ENCODE results near the gene EHF. TPM values are rescaled to one million over a fixed set of nuclear protein-coding genes. Genes with fewer than 3 reads are reported as not detected.

EHF gene
- polyA plus RNA-seq (2012; rRNA removed) = not detected in 2 replicates
- not detected in 2 replicates for polyA plus RNA-seq (2012; cell fraction: cytosol; rRNA removed)
- polyA plus RNA-seq (2012; cell fraction: nucleus; rRNA removed) = not detected in 2 replicates

DNA sequence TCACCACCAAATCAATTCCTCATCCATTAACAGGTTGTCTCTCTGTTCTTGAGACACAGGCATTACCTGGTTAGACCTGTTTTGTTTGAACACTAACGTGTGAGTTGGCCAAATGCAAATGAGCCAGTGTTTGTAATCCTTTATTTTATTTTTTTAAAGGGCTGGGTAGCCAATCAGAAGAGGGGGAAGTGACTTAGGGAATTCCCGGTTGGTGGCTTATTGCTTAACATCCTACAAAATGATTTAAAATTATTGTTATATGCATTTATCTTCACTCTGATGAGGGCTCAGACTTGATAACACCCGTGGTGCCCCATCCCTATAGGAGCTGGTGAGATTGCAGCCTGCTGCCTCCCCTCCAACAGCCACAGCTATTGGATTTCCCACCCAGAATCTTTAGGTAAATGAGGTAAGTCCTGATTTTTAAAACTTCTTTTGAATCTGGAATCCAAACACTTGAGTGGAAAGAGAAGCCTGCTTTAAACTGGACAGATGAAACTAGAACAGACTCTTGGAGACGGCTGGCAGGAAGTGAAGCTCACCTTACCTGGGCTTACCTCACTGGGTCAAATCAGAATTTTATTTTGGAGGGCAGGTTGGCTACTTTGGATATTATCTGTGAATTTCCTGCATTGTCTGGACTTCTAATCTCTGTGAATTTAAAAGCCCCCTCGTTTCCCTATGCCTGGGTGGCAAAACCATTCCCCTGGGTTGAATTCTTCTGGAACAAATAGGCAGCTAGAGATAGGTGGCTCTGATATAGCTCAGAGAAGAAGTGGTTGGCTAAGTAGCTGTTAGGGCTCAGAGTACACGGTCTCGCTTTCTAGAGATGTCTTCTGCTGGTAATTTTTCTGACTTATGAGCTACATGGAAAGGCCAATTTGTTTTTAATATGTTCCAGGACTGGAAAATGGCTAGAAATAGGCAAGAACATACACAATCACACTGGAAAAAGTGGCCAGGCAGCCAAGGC lies at the start of gene EHF:
Gene EHF (plus strand): TSS at position 274 of the 973 bp plus-strand sequence. CDS start 21,538 bp downstream, outside the sequence.
- Histone ChIP-seq H3K4me2 (no peak within 1 kb of the TSS), H3K4me1 (ENCODE audit: control insufficient read depth in 1 of 2, insufficient read depth in 2 of 2, low read depth in 1 of 2, low read length in 1 of 2) (peaks cover 0 to 7% of the 10 kb centered on the region in 2 experiments; a peak in 1 of 4 replicates), H3K36me3 (replicated peaks in 1 of 2; ENCODE audit: control insufficient read depth in 1 of 2, insufficient read depth in 2 of 2, low read length in 1 of 2) (no peaks in the 10 kb centered on the region), H3K27ac (ENCODE audit: low read depth in 2 of 2, low read length in 1 of 2) (no peak within 1 kb of the TSS), H2AFZ (ENCODE audit: low read depth) (no peak within 1 kb of the TSS), H3K9me2 (no peaks in the 10 kb centered on the region), H4K20me1 (ENCODE audit: insufficient read depth) (no peaks in the 10 kb centered on the region), H3K9ac (no peak within 1 kb of the TSS), H3K27me3 (ENCODE audit: insufficient read depth) (peaks cover 5% of the 10 kb centered on the region; the same call in 1 of the 2 replicates), H3F3A (replicated peaks; ENCODE audit: insufficient read depth) (no peaks in the 10 kb centered on the region), H3K4me3 (ENCODE audit: low read depth in 2 of 2, low read length in 1 of 2) (no peak within 1 kb of the TSS), H3K79me2 (ENCODE audit: insufficient read depth) (no peaks in the 10 kb centered on the region), H3K9me3 (no peaks in the 10 kb centered on the region)
- POLR2A ChIA-PET = no interaction called here
- 49% methylated on average over 7 of the region's 7 CpGs for WGBS (ENCODE audit: low lambda C conversion rate)
- CTCF ChIA-PET = interaction anchor here (1.5 kb wide), 1 partner anchor 35 kb away, joined by 5 read pairs; no protein-coding TSS in a partner anchor
- no peak for DNase-seq
- TF ChIP-seq TAF1 (IDR thresholded peaks at IDR 0.05; ENCODE audit: borderline replicate concordance, low read depth, low read length) = no peak
- no peak for TF ChIP-seq RCOR1 (IDR thresholded peaks at IDR 0.05; ENCODE audit: low read length)
- no peak for TF ChIP-seq FOSL2 (IDR thresholded peaks at IDR 0.05; ENCODE audit: borderline replicate concordance, low read depth)
- no peak for TF ChIP-seq EZH2phosphoT487 (IDR thresholded peaks at IDR 0.05; ENCODE audit: borderline replicate concordance, low read depth)

GRCh38 chr11:34573537-34573936 lies 47.4 kb upstream of the EHF start:
- H3K4me3 ChIP-seq (ENCODE audit: low read depth in 2 of 2, low read length in 1 of 2) = no peak overlapping the region
- H3K9me2 ChIP-seq = no peaks in the 10 kb centered on the region
- H3K27ac ChIP-seq (ENCODE audit: low read depth in 2 of 2, low read length in 1 of 2) = no peak overlapping the region
- no peak overlapping the region for H3K4me2 ChIP-seq
- DNase-seq = no peak
- H3K9ac ChIP-seq = no peak overlapping the region
- H3F3A ChIP-seq (replicated peaks; ENCODE audit: insufficient read depth) = no peaks in the 10 kb centered on the region
- H3K27me3 ChIP-seq (ENCODE audit: insufficient read depth) = peaks cover 38% of the 10 kb centered on the region; the same call in 1 of the 2 replicates
- POLR2A ChIA-PET = no interaction called here
- no peaks in the 10 kb centered on the region for H4K20me1 ChIP-seq (ENCODE audit: insufficient read depth)
- TF ChIP-seq FOXJ3 (CRISPR knock-in tag; IDR thresholded peaks at IDR 0.05) (no peak), TCF12 (IDR thresholded peaks at IDR 0.05) (no peak), FOXM1 (IDR thresholded peaks at IDR 0.05; ENCODE audit: low read depth) (no peak), NRF1 (IDR thresholded peaks at IDR 0.05; ENCODE audit: low read depth, low read length) (no peak), TAF1 (IDR thresholded peaks at IDR 0.05; ENCODE audit: borderline replicate concordance, low read depth, low read length) (no peak), FOSL2 (IDR thresholded peaks at IDR 0.05; ENCODE audit: borderline replicate concordance, low read depth) (no peak), POLR2AphosphoS5 (IDR thresholded peaks at IDR 0.05; ENCODE audit: low read depth, low read length) (no peak), ELF1 (IDR thresholded peaks at IDR 0.05) (no peak), TEAD4 (IDR thresholded peaks at IDR 0.05; ENCODE audit: borderline replicate concordance, insufficient read depth) (no peak), ZBTB33 (IDR thresholded peaks at IDR 0.05; ENCODE audit: borderline replicate concordance, low read depth) (no peak), REST (IDR thresholded peaks at IDR 0.05; ENCODE audit: low read depth, low read length) (no peak)
- TF ChIP-seq, protein P1, sequence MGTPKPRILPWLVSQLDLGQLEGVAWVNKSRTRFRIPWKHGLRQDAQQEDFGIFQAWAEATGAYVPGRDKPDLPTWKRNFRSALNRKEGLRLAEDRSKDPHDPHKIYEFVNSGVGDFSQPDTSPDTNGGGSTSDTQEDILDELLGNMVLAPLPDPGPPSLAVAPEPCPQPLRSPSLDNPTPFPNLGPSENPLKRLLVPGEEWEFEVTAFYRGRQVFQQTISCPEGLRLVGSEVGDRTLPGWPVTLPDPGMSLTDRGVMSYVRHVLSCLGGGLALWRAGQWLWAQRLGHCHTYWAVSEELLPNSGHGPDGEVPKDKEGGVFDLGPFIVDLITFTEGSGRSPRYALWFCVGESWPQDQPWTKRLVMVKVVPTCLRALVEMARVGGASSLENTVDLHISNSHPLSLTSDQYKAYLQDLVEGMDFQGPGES (IDR thresholded peaks at IDR 0.05; ENCODE audit: low read depth, low read length) = no peak
- peaks cover 0 to 6% of the 10 kb centered on the region in 2 experiments; a peak in 1 of 4 replicates for H3K4me1 ChIP-seq (ENCODE audit: control insufficient read depth in 1 of 2, insufficient read depth in 2 of 2, low read depth in 1 of 2, low read length in 1 of 2)
- H3K9me3 ChIP-seq = no peaks in the 10 kb centered on the region
- CTCF ChIA-PET = interaction anchor here (1.7 kb wide), 1 partner anchor 13 kb away, joined by 9 read pairs; no protein-coding TSS in a partner anchor
- no peaks in the 10 kb centered on the region for H3K79me2 ChIP-seq (ENCODE audit: insufficient read depth)
- no peak overlapping the region for H2AFZ ChIP-seq (ENCODE audit: low read depth)
- H3K36me3 ChIP-seq (replicated peaks in 1 of 2; ENCODE audit: control insufficient read depth in 1 of 2, insufficient read depth in 2 of 2, low read length in 1 of 2) = no peaks in the 10 kb centered on the region
- 73% methylated on average over 7 of the region's 7 CpGs for WGBS (ENCODE audit: low lambda C conversion rate)

Measured in SK-N-SH (cell line).